RWPE1 (cell line): Measurements from ENCODE around the gene MAST3.

ENCODE experiments used
- CTCF ChIA-PET: fragments of 350-600 bp; sonication (Branson Sonifier 250); formaldehyde crosslinking; extraction: SDS; loops from one replicate; lab custom pipeline; 2021; lab: Yijun Ruan, JAX
- POLR2A ChIA-PET: fragments of 400-600 bp; formaldehyde crosslinking; extraction: SDS; loops from one replicate; lab custom pipeline; 2020; ENCODE audit warnings: antibody characterized with exemption; ENCODE audit not compliant: low non-redundant PET; lab: Yijun Ruan, JAX
- DNase-seq: peaks from one replicate; pipeline ENCODE4 v3.0.0; 2012; ENCODE audit warnings: low spot score
- H3K27ac ChIP-seq: fragments of 450-650 bp; 2 replicates; pipeline ENCODE4 v1.5.1; 2017
- CTCF ChIP-seq: fragments of 450-650 bp; conservative IDR thresholded peaks from 2 replicates; pipeline ENCODE4 v1.5.1; 2017; ENCODE audit warnings: low read depth, mild to moderate bottlenecking

The MAST3 gene

GRCh38 chr19:18065173-18065495, 32.4 kb upstream of the MAST3 start:
- no peak overlapping the region for H3K27ac ChIP-seq
- DNase-seq: no peak
- TF ChIP-seq CTCF: no peak
- CTCF ChIA-PET: no interaction called here
- POLR2A ChIA-PET: no interaction called here

GRCh38 chr19:18068395-18068794, 29.2 kb upstream of the MAST3 start:
- ChIA-PET CTCF (no interaction called here), POLR2A (no interaction called here)
- H3K27ac ChIP-seq: no peak overlapping the region
- DNase-seq: no peak
- no peak for TF ChIP-seq CTCF

GRCh38 chr19:18069383-18069782, 28.2 kb upstream of the MAST3 start:
- CTCF ChIA-PET: interaction anchor here (0.7 kb wide), 1 partner anchor 138 kb away, joined by 3 read pairs; no protein-coding TSS in a partner anchor
- POLR2A ChIA-PET: no interaction called here
- no peak for TF ChIP-seq CTCF
- H3K27ac ChIP-seq: no peak overlapping the region
- no peak for DNase-seq

- ChIA-PET CTCF (no interaction called here), POLR2A (interaction anchor here (0.7 kb wide), 1 partner anchor 17 kb away, joined by 5 read pairs; the partner anchor contains the start of gene IL12RB1)
- no peak for DNase-seq
- H3K27ac ChIP-seq: no peak overlapping the region
- TF ChIP-seq CTCF: no peak
Observed at GRCh38 chr19:18070181-18070580, 27.4 kb upstream of the MAST3 start.

GRCh38 chr19:18072335-18072734, 25.2 kb upstream of the MAST3 start:
- POLR2A ChIA-PET: no interaction called here
- no peak for TF ChIP-seq CTCF
- H3K27ac ChIP-seq: no peak overlapping the region
- CTCF ChIA-PET: interaction anchor here (0.6 kb wide), 2 partner anchors 125 to 258 kb away, joined by 3 read pairs; no protein-coding TSS in a partner anchor
- no peak for DNase-seq

GRCh38 chr19:18073197-18073596, 24.4 kb upstream of the MAST3 start:
- no peak for TF ChIP-seq CTCF
- H3K27ac ChIP-seq: no peak overlapping the region
- DNase-seq: no peak
- CTCF ChIA-PET: no interaction called here
- POLR2A ChIA-PET: no interaction called here

- TF ChIP-seq CTCF: no peak
- DNase-seq: no peak
- H3K27ac ChIP-seq: no peak overlapping the region
- CTCF ChIA-PET: no interaction called here
- POLR2A ChIA-PET: no interaction called here
Observed at GRCh38 chr19:18074192-18074591, 23.4 kb upstream of the MAST3 start.
